ENCODE data around the gene MT1E.

MT1E gene

GRCh38 chr16:56623637-56624036, 1.9 kb upstream of the MT1E start:
- DNase-seq, result peak in 2 of 58 donors; percentile 8 to 9

- peak in 3 of 58 donors; percentile 34 to 40 (median 39) for DNase-seq
Measured at GRCh38 chr16:56625943-56626654, 518 bp downstream of the MT1E start.

GRCh38 chr16:56626685-56627084, 1.1 kb downstream of the MT1E start:
- no peak for DNase-seq

GRCh38 chr16:56628486-56629350, 3.1 kb downstream of the MT1E start:
- DNase-seq, result no peak

GRCh38 chr16:56629531-56629930, 4.0 kb downstream of the MT1E start:
- no peak for DNase-seq

- DNase-seq, result no peak
Measured at GRCh38 chr16:56630134-56630533, 4.6 kb downstream of the MT1E start.

GRCh38 chr16:56631197-56631596, 5.6 kb downstream of the MT1E start:
- no peak for DNase-seq

GRCh38 chr16:56631832-56632155, 6.2 kb downstream of the MT1E start:
- no peak for DNase-seq

GRCh38 chr16:56632156-56632847, 6.7 kb downstream of the MT1E start, which contains the start of gene MT1M:
Gene MT1M, plus strand, starts transcription at chr16:56632659. Its CDS starts 73 bp downstream, at chr16:56632732.
- peak in 45 of 58 donors; percentile 17 to 78 (median 53) for DNase-seq

- DNase-seq, result peak in 1 of 58 donors; percentile 37
Measured at GRCh38 chr16:56632848-56633365, 7.3 kb downstream of the MT1E start.

GRCh38 chr16:56633535-56633934, 8.0 kb downstream of the MT1E start:
- peak in 1 of 58 donors; percentile 14 for DNase-seq

- no peak for DNase-seq
Measured at GRCh38 chr16:56634715-56635440, 9.3 kb downstream of the MT1E start.

- no peak for DNase-seq
Measured at GRCh38 chr16:56635441-56635967, 9.9 kb downstream of the MT1E start.

- DNase-seq, result no peak
Measured at GRCh38 chr16:56636616-56637413, 11.2 kb downstream of the MT1E start.

- peak in 24 of 58 donors; percentile 5 to 53 (median 25) for DNase-seq
Measured at GRCh38 chr16:56637814-56638750, 12.5 kb downstream of the MT1E start, which contains the start of gene MT1A. Gene MT1A, plus strand, starts transcription at chr16:56638666. Its CDS starts 73 bp downstream, at chr16:56638739.

GRCh38 chr16:56639045-56639444, 13.5 kb downstream of the MT1E start:
- no peak for DNase-seq

- no peak for DNase-seq
Measured at GRCh38 chr16:56640076-56640475, 14.5 kb downstream of the MT1E start.

- no peak for DNase-seq
Measured at GRCh38 chr16:56641166-56641565, 15.6 kb downstream of the MT1E start.
